Superior temporal gyrus (tissue), 1 donor: ENCODE data around the gene NPBWR2.

Source experiments
- DNase-seq: peaks from one replicate; pipeline ENCODE4 v3.0.0-alpha.2; 2016; ENCODE audit errors: extremely low spot score

The NPBWR2 gene

GRCh38 chr20:64056889-64057627 is 50.3 kb downstream of the NPBWR2 start:
- DNase-seq, result no peak

- no peak for DNase-seq
Observed at GRCh38 chr20:64056639-64056888, 50.8 kb downstream of the NPBWR2 start.

- no peak for DNase-seq
Observed at GRCh38 chr20:64055893-64056638, 51.3 kb downstream of the NPBWR2 start.

GRCh38 chr20:64055396-64055892 is 51.9 kb downstream of the NPBWR2 start:
- no peak for DNase-seq

GRCh38 chr20:64053841-64054661 is 53.3 kb downstream of the NPBWR2 start:
- no peak for DNase-seq
